H9 (cell line): Measurements from ENCODE around the gene CAB39. TPM values are rescaled to one million over a fixed set of nuclear protein-coding genes. Genes with fewer than 3 reads are reported as not detected.

Experiments used
- DNase-seq: peaks from one replicate; pipeline ENCODE4 v3.0.0-alpha.2; 2017
- H2AFZ ChIP-seq: one replicate; pipeline ENCODE4 v1.6.1; 2013; ENCODE audit warnings: mild to moderate bottlenecking, low read length, control low read depth, moderate library complexity
- H2AK5ac ChIP-seq: 2 replicates; pipeline ENCODE4 v1.6.1; 2013; ENCODE audit warnings: low read length, control low read depth, mixed read lengths; ENCODE audit not compliant: insufficient read length
- H2BK120ac ChIP-seq: one replicate; pipeline ENCODE4 v1.6.1; 2013; ENCODE audit warnings: low read depth, mild to moderate bottlenecking, low read length, control low read depth, inconsistent platforms; ENCODE audit not compliant: poor library complexity, severe bottlenecking
- H2BK12ac ChIP-seq: 2 replicates; pipeline ENCODE4 v1.6.1; 2013; ENCODE audit warnings: low read length, control low read depth, mixed read lengths, low read depth; ENCODE audit not compliant: insufficient read length
- H2BK15ac ChIP-seq: 2 replicates; pipeline ENCODE4 v1.6.1; 2013; ENCODE audit warnings: low read depth, low read length, control low read depth
- H2BK20ac ChIP-seq: one replicate; pipeline ENCODE4 v1.6.1; 2013; ENCODE audit warnings: low read depth, mild to moderate bottlenecking, low read length, control low read depth, inconsistent platforms; ENCODE audit not compliant: poor library complexity, severe bottlenecking
- H2BK5ac ChIP-seq: 2 replicates; pipeline ENCODE4 v1.6.1; 2013; ENCODE audit warnings: low read length, control low read depth, mixed read lengths; ENCODE audit not compliant: insufficient read length
- H3K14ac ChIP-seq: 2 replicates; pipeline ENCODE4 v1.6.1; 2013; ENCODE audit warnings: low read length, control low read depth; ENCODE audit not compliant: insufficient read depth
- H3K18ac ChIP-seq: 2 replicates; pipeline ENCODE4 v1.6.1; 2013; ENCODE audit warnings: low read depth, mild to moderate bottlenecking, mixed read lengths, low read length, control low read depth; ENCODE audit not compliant: insufficient read length
- H3K23ac ChIP-seq: 2 replicates; pipeline ENCODE4 v1.6.1; 2013; ENCODE audit warnings: low read length, control low read depth, mixed read lengths, low read depth; ENCODE audit not compliant: insufficient read length
- H3K23me2 ChIP-seq: 2 replicates; pipeline ENCODE4 v1.6.1; 2013; ENCODE audit warnings: low read depth, mild to moderate bottlenecking, mixed read lengths, low read length, control low read depth; ENCODE audit not compliant: insufficient read length, poor library complexity, severe bottlenecking
- H3K27ac ChIP-seq: 2 replicates; pipeline ENCODE4 v1.5.1; 2013; ENCODE audit warnings: low read length, control low read depth, mixed read lengths, low read depth; ENCODE audit not compliant: insufficient read length
- H3K27me3 ChIP-seq: 2 replicates; pipeline ENCODE4 v1.6.1; 2013; ENCODE audit warnings: low read length, control low read depth, inconsistent platforms; ENCODE audit not compliant: insufficient read depth
- H3K4ac ChIP-seq: 2 replicates; pipeline ENCODE4 v1.6.1; 2013; ENCODE audit warnings: low read depth, mild to moderate bottlenecking, control low read depth, inconsistent platforms, low read length, moderate library complexity
- H3K4me1 ChIP-seq: 2 replicates; pipeline ENCODE4 v1.6.1; 2013; ENCODE audit warnings: low read length, control low read depth, inconsistent platforms; ENCODE audit not compliant: insufficient read depth
- H3K4me2 ChIP-seq: 2 replicates; pipeline ENCODE4 v1.6.1; 2013; ENCODE audit warnings: low read length, control low read depth, mixed read lengths; ENCODE audit not compliant: insufficient read length, insufficient read depth
- H3K56ac ChIP-seq: 2 replicates; pipeline ENCODE4 v1.6.1; 2013; ENCODE audit warnings: low read depth, mild to moderate bottlenecking, mixed read lengths, low read length, control low read depth; ENCODE audit not compliant: insufficient read length
- H3K79me1 ChIP-seq: 2 replicates; pipeline ENCODE4 v1.6.1; 2013; ENCODE audit warnings: low read depth, mild to moderate bottlenecking, moderate library complexity, low read length, control low read depth, inconsistent platforms; ENCODE audit not compliant: insufficient read depth, poor library complexity, severe bottlenecking
- H3K79me2 ChIP-seq: 2 replicates; pipeline ENCODE4 v1.6.1; 2013; ENCODE audit warnings: low read length, control low read depth, inconsistent platforms; ENCODE audit not compliant: insufficient read depth
- H3K9ac ChIP-seq: 2 replicates; pipeline ENCODE4 v1.6.1; 2013; ENCODE audit warnings: low read length, control low read depth, mixed read lengths; ENCODE audit not compliant: insufficient read length; ENCODE audit errors: extremely low read depth
- H3K9me3 ChIP-seq: one replicate; pipeline ENCODE4 v1.6.1; 2013; ENCODE audit warnings: low read depth, low read length, inconsistent platforms; ENCODE audit not compliant: control insufficient read depth
- H3T11ph ChIP-seq: one replicate; pipeline ENCODE4 v1.6.1; 2013; ENCODE audit warnings: mild to moderate bottlenecking, low read length, control low read depth, inconsistent platforms
- H4K20me1 ChIP-seq: one replicate; pipeline ENCODE4 v1.6.1; 2013; ENCODE audit not compliant: control insufficient read depth, insufficient read length, insufficient read depth
- H4K5ac ChIP-seq: 2 replicates; pipeline ENCODE4 v1.6.1; 2013; ENCODE audit warnings: low read depth, mild to moderate bottlenecking, mixed read lengths, low read length, control low read depth; ENCODE audit not compliant: insufficient read length
- H4K8ac ChIP-seq: replicated peaks from 2 replicates; pipeline ENCODE4 v1.6.1; 2013; ENCODE audit warnings: low read length, control low read depth, mixed read lengths, low read depth; ENCODE audit not compliant: insufficient read length
- H4K91ac ChIP-seq: 2 replicates; pipeline ENCODE4 v1.6.1; 2013; ENCODE audit warnings: low read depth, mild to moderate bottlenecking, moderate library complexity, mixed read lengths, low read length, control low read depth; ENCODE audit not compliant: insufficient read length
- H3K27ac Mint-ChIP-seq, 3 experiments: 2 replicates in 2 of 3; 3 replicates in 1 of 3; pipeline ENCODE4 v1.8.0; 2020 to 2021; ENCODE audit warnings: mixed read lengths in 3 of 3, mild to moderate bottlenecking in 1 of 3, moderate library complexity in 1 of 3
- H3K27me3 Mint-ChIP-seq: 2 replicates; pipeline ENCODE4 v1.8.0; 2021; ENCODE audit warnings: low read depth, mild to moderate bottlenecking, moderate library complexity, mixed read lengths
- H3K36me3 Mint-ChIP-seq, 3 experiments: 2 replicates in 2 of 3; 3 replicates in 1 of 3; pipeline ENCODE4 v1.8.0; 2020 to 2021; ENCODE audit warnings: low read depth in 3 of 3, mixed read lengths in 3 of 3; ENCODE audit not compliant: insufficient read depth in 1 of 3
- H3K4me1 Mint-ChIP-seq, 2 experiments: 2 replicates each; pipeline ENCODE4 v1.8.0; 2020; ENCODE audit warnings: mixed read lengths in 2 of 2
- H3K4me3 Mint-ChIP-seq, 2 experiments: 2 replicates in 1 of 2; 3 replicates in 1 of 2; pipeline ENCODE4 v1.8.0; 2020 to 2021; ENCODE audit warnings: mild to moderate bottlenecking in 2 of 2, mixed read lengths in 2 of 2, moderate library complexity in 1 of 2
- H3K9me3 Mint-ChIP-seq, 2 experiments: 2 replicates in 1 of 2; 3 replicates in 1 of 2; pipeline ENCODE4 v1.8.0; 2020; ENCODE audit warnings: mild to moderate bottlenecking in 2 of 2, mixed read lengths in 2 of 2, moderate library complexity in 1 of 2
- CTCF ChIP-seq: fragments of 200-600 bp; sonication (generic); conservative IDR thresholded peaks from 3 replicates; pipeline ENCODE4 v1.8.0; 2021; ENCODE audit warnings: antibody characterized with exemption, mild to moderate bottlenecking
- WGBS: extraction: QIAGEN DNeasy Blood & Tissue Kit; methylation state at CpG from one replicate; pipeline ENCODE4 v1.1.7; 2013; ENCODE audit warnings: missing lambda C conversion rate, low lambda C conversion rate, mixed read lengths; ENCODE audit not compliant: insufficient read length; ENCODE audit errors: extremely low coverage; 5-methylcytosine and 5-hydroxymethylcytosine counted together
- total RNA-seq: library from RNA; stranded (reverse); gene quantifications from 2 replicates; pipeline ENCODE4 v1.2.1, GENCODE V29; 2021

The CAB39 gene
- total RNA-seq, 1 experiment from 2014 or later: 42.7 TPM

GRCh38 chr2:230825354-230825753, 112.7 kb downstream of the CAB39 start:
- H2AK5ac ChIP-seq: no peak overlapping the region
- no peak overlapping the region for H3K9ac ChIP-seq
- H2BK5ac ChIP-seq: no peak overlapping the region
- Mint-ChIP-seq H3K9me3 (no peaks in the 10 kb centered on the region; a peak in 1 of 5 replicates), H3K4me1 (peaks cover 11% of the 10 kb centered on the region in 2 experiments), H3K36me3 (no peaks in the 10 kb centered on the region), H3K4me3 (no peak overlapping the region), H3K27ac (no peak overlapping the region), H3K27me3 (peaks cover 5% of the 10 kb centered on the region)
- no peak for DNase-seq
- H3K9me3 ChIP-seq: no peaks in the 10 kb centered on the region
- H4K20me1 ChIP-seq: no peaks in the 10 kb centered on the region
- no peak overlapping the region for H3K18ac ChIP-seq
- no peaks in the 10 kb centered on the region for H3K27me3 ChIP-seq
- no peak overlapping the region for H4K91ac ChIP-seq
- H3T11ph ChIP-seq: no peak overlapping the region
- H4K8ac ChIP-seq: no peak overlapping the region
- no peak overlapping the region for H2BK15ac ChIP-seq
- no peak overlapping the region for H2BK120ac ChIP-seq
- H3K4ac ChIP-seq: no peak overlapping the region
- no peak overlapping the region for H2AFZ ChIP-seq
- WGBS: no CpG with 5 or more reads among the region's 1 CpG
- no peak overlapping the region for H2BK12ac ChIP-seq
- H3K23ac ChIP-seq: no peak overlapping the region
- no peak for TF ChIP-seq CTCF
- no peak overlapping the region for H2BK20ac ChIP-seq
- no peak overlapping the region for H3K56ac ChIP-seq
- H3K79me2 ChIP-seq: no peaks in the 10 kb centered on the region
- H3K4me1 ChIP-seq: no peaks in the 10 kb centered on the region
- no peak overlapping the region for H3K4me2 ChIP-seq
- no peak overlapping the region for H4K5ac ChIP-seq
- no peaks in the 10 kb centered on the region for H3K79me1 ChIP-seq
- no peaks in the 10 kb centered on the region for H3K23me2 ChIP-seq
- no peak overlapping the region for H3K14ac ChIP-seq
- H3K27ac ChIP-seq: no peak overlapping the region
